Keratinocyte (primary cell): ENCODE measurements around the gene TMEM219. TPM values are rescaled to one million over a fixed set of nuclear protein-coding genes. Genes with fewer than 3 reads are reported as not detected.

ENCODE experiments used
- DNase-seq: peaks from one replicate; pipeline ENCODE4 v3.0.0-alpha.2; 2011; ENCODE audit warnings: low read depth, missing footprints, low spot score
- FAIRE-seq: peaks from 2 replicates; lab custom pipeline; 2011; peaks lifted over from hg19 to GRCh38; lab: Jason Lieb, UNC
- H2AFZ ChIP-seq: 2 replicates; pipeline ENCODE4 v1.6.0; 2012; ENCODE audit warnings: low read length, control low read depth, inconsistent platforms; ENCODE audit not compliant: control insufficient read depth
- H3K27ac ChIP-seq: 2 replicates; pipeline ENCODE4 v1.5.1; 2011; ENCODE audit warnings: low read length; ENCODE audit not compliant: control insufficient read depth, insufficient read depth
- H3K27me3 ChIP-seq: 3 replicates; pipeline ENCODE4 v1.6.0; 2011; ENCODE audit warnings: low read length; ENCODE audit not compliant: control insufficient read depth, insufficient read depth; ENCODE audit errors: extremely low read depth
- H3K36me3 ChIP-seq, 2 experiments: 2 replicates in 1 of 2; 3 replicates in 1 of 2; pipeline ENCODE4 v1.5.1; 2011; ENCODE audit warnings: low read length in 2 of 2, mild to moderate bottlenecking in 1 of 2; ENCODE audit not compliant: control insufficient read depth in 2 of 2, insufficient read depth in 2 of 2; ENCODE audit errors: extremely low read depth in 1 of 2
- H3K4me1 ChIP-seq: 3 replicates; pipeline ENCODE4 v1.5.1; 2011; ENCODE audit warnings: low read length; ENCODE audit not compliant: control insufficient read depth, insufficient read depth; ENCODE audit errors: extremely low read depth
- H3K4me2 ChIP-seq: 3 replicates; pipeline ENCODE4 v1.6.0; 2011; ENCODE audit warnings: low read depth, low read length; ENCODE audit not compliant: control insufficient read depth, insufficient read depth; ENCODE audit errors: extremely low read depth
- H3K4me3 ChIP-seq, 3 experiments: fragments of 200-600 bp in 1 of 3; sonication (generic) in 1 of 3; 2 replicates in 2 of 3; 3 replicates in 1 of 3; pipeline ENCODE4 v1.5.1; 2011 to 2016; ENCODE audit warnings: low read length in 3 of 3, mild to moderate bottlenecking in 3 of 3, control low read depth in 2 of 3, inconsistent platforms in 1 of 3, low read depth in 1 of 3, mixed read lengths in 1 of 3, mixed run types in 1 of 3, moderate library complexity in 1 of 3; ENCODE audit not compliant: control insufficient read depth in 2 of 3, insufficient read depth in 2 of 3; ENCODE audit errors: extremely low read depth in 1 of 3
- H3K79me2 ChIP-seq: 2 replicates; pipeline ENCODE4 v1.6.0; 2012; ENCODE audit warnings: low read length; ENCODE audit not compliant: control insufficient read depth, insufficient read depth
- H3K9ac ChIP-seq: 3 replicates; pipeline ENCODE4 v1.6.0; 2011; ENCODE audit warnings: low read length; ENCODE audit not compliant: control insufficient read depth, insufficient read depth; ENCODE audit errors: extremely low read depth
- H3K9me1 ChIP-seq: 3 replicates; pipeline ENCODE4 v1.6.0; 2011; ENCODE audit warnings: low read length; ENCODE audit not compliant: control insufficient read depth, insufficient read depth; ENCODE audit errors: extremely low read depth
- H3K9me3 ChIP-seq: 2 replicates; pipeline ENCODE4 v1.5.1; 2012; ENCODE audit warnings: low read depth, low read length; ENCODE audit not compliant: control insufficient read depth
- H4K20me1 ChIP-seq: 3 replicates; pipeline ENCODE4 v1.6.0; 2011; ENCODE audit warnings: low read length; ENCODE audit not compliant: control insufficient read depth, insufficient read depth; ENCODE audit errors: extremely low read depth
- EZH2 ChIP-seq: IDR thresholded peaks from one replicate; pipeline ENCODE4 v1.6.1; 2012; ENCODE audit warnings: inconsistent platforms, mild to moderate bottlenecking, low read length, moderate library complexity
- dilution Hi-C: fragments of 300-500 bp; cut with MboI; formaldehyde crosslinking; loops from one replicate; pipeline ENCODE4 v1.7.0; 2020; ENCODE audit warnings: low sequenced_read_pairs; ENCODE audit not compliant: extremely low pct_ligation_motif_present
- polyA plus RNA-seq, 5 experiments: library from polyadenylated mRNA; depleted of rRNA in 3 of 5; stranded (reverse) in 3 of 5; stranded (forward) in 1 of 5; unstranded in 1 of 5; fragments of >200 nt; gene quantifications; 1 replicate in 1 of 5; 2 replicates in 3 of 5; 3 replicates in 1 of 5; pipeline versions ENCODE4 v1.2.1 to v1.2.3, GENCODE V29; 2011 to 2012; ENCODE audit warnings: missing spikeins in 2 of 5, low read depth in 1 of 5, low replicate concordance in 1 of 5
- TF ChIP-seq, protein P1 (sequence below), 3 experiments: IDR thresholded peaks in 1 of 3; conservative IDR thresholded peaks in 1 of 3; optimal IDR thresholded peaks in 1 of 3; 2 replicates in 2 of 3; 3 replicates in 1 of 3; pipeline versions ENCODE3 to v1.5.1; 2011; ENCODE audit warnings: low read length in 3 of 3, mild to moderate bottlenecking in 3 of 3, moderate library complexity in 2 of 3, control low read depth in 1 of 3, inconsistent platforms in 1 of 3; ENCODE audit not compliant: insufficient read depth in 2 of 3; ENCODE audit errors: extremely low read depth in 1 of 3

The TMEM219 gene
- polyA plus RNA-seq, 1 donor (not counting 4 experiments of a cell fraction or from before 2014, with no cell fraction given), result 48.5 TPM

DNA sequence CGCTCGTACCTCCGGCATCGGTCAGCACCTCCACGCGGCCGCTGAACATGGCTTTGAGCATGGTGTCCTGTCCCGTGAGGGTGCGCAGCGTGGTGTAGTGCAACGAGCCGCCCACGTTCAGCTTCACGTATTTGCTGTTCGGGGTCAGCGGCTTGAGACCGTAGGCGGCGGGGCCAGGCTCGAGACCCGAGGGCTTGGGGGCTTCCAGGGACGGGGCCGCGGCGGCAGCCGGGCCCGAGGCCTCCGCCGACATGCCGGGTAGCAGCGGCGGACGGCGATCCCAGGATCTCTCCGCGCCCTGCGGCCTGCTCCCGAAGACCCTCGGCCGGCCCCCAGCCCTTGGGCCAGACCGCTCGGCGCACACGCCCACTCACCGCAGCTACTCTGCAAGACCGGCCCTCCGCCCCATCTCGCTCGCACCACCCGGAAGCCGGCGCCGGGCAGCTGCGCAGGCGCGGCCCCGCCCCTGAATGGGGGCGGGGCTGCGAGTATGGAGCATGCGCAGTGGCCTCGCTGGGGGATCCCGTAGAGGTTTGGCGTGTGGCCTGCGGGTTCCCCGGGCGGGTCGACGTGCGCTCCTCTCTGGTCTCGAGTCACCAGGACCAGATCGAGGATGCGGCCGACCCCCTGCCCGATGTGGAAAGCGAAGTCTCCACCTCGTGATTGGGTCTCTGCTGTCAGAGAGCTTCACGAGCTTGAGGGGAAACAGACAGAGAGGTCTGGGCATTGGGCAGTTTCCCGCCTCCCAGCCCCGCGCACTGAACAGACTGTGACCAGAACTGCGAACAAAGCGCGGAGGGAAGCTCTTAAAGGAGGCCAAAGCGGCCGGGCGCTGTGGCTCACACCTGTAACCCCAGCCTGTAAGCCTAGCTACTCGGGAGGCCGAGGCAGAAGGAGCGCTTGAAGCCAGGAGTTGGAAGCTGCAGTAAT, 35.8 kb upstream of the TMEM219 start, which contains the start of gene KCTD13:
Gene KCTD13 (minus strand): TSS at position 446 of the 930 bp plus-strand sequence. CDS start 193 bp downstream, at position 253.
- Histone ChIP-seq H3K9me1 (no peaks in the 10 kb centered on the region), H3K9ac (peak within 1 kb of the TSS; percentile 80), H3K4me3 (peak within 1 kb of the TSS; percentile 81 to 99 (median 86)), H2AFZ (peak within 1 kb of the TSS; percentile 97), H4K20me1 (peaks cover 4% of the 10 kb centered on the region), H3K27me3 (no peaks in the 10 kb centered on the region), H3K4me2 (peak within 1 kb of the TSS; percentile 98), H3K4me1 (peaks cover 14% of the 10 kb centered on the region), H3K27ac (peak within 1 kb of the TSS; percentile 65), H3K79me2 (peaks cover 22% of the 10 kb centered on the region), H3K36me3 (peaks cover 8 to 10% of the 10 kb centered on the region in 2 experiments), H3K9me3 (no peaks in the 10 kb centered on the region)
- DNase-seq (peak; percentile 48), FAIRE-seq (no peak)
- no peak for TF ChIP-seq EZH2
- TF ChIP-seq, protein P1, sequence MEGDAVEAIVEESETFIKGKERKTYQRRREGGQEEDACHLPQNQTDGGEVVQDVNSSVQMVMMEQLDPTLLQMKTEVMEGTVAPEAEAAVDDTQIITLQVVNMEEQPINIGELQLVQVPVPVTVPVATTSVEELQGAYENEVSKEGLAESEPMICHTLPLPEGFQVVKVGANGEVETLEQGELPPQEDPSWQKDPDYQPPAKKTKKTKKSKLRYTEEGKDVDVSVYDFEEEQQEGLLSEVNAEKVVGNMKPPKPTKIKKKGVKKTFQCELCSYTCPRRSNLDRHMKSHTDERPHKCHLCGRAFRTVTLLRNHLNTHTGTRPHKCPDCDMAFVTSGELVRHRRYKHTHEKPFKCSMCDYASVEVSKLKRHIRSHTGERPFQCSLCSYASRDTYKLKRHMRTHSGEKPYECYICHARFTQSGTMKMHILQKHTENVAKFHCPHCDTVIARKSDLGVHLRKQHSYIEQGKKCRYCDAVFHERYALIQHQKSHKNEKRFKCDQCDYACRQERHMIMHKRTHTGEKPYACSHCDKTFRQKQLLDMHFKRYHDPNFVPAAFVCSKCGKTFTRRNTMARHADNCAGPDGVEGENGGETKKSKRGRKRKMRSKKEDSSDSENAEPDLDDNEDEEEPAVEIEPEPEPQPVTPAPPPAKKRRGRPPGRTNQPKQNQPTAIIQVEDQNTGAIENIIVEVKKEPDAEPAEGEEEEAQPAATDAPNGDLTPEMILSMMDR (optimal IDR thresholded peaks at IDR 0.05 in 1 of 3, IDR thresholded peaks at IDR 0.05 in 1 of 3, conservative IDR thresholded peaks at IDR 0.05 in 1 of 3; ENCODE audit: extremely low read depth in 1 of 3, insufficient read depth in 2 of 3, low read length in 3 of 3), result no peak
- dilution Hi-C loops, result no loop called here

DNA sequence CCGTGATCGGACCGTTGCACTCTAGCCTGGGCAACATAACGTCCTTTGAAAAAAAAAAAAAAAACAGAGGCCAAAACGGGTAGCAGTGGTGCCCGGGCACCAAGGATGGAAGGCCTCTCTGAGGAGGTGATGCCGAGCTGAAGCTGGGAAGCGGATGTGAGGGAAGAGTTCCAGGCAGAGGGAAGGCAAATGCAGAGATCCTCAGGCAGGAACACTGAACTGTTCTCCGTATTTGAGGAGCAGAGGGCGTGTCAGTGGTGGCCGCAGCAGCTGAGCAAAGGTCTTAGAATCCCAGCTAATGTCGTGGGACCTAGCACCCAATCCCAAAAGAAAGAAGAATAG, 35.2 kb upstream of the TMEM219 start:
- peak overlapping the region; percentile 97 for H2AFZ ChIP-seq
- H4K20me1 ChIP-seq, result peaks cover 4% of the 10 kb centered on the region
- H3K9me3 ChIP-seq, result no peaks in the 10 kb centered on the region
- peak overlapping the region; percentile 81 to 99 (median 86) for H3K4me3 ChIP-seq
- H3K9ac ChIP-seq, result peak overlapping the region; percentile 80
- TF ChIP-seq, protein P1 (optimal IDR thresholded peaks at IDR 0.05 in 1 of 3, IDR thresholded peaks at IDR 0.05 in 1 of 3, conservative IDR thresholded peaks at IDR 0.05 in 1 of 3; ENCODE audit: extremely low read depth in 1 of 3, insufficient read depth in 2 of 3, low read length in 3 of 3), result no peak
- TF ChIP-seq EZH2, result no peak
- FAIRE-seq (peak; percentile 44), DNase-seq (no peak)
- dilution Hi-C loops, result no loop called here
- H3K27me3 ChIP-seq, result no peaks in the 10 kb centered on the region
- H3K79me2 ChIP-seq, result peaks cover 19% of the 10 kb centered on the region
- peaks cover 14% of the 10 kb centered on the region for H3K4me1 ChIP-seq
- no peaks in the 10 kb centered on the region for H3K9me1 ChIP-seq
- peak overlapping the region; percentile 65 for H3K27ac ChIP-seq
- H3K36me3 ChIP-seq, result peaks cover 7 to 10% of the 10 kb centered on the region in 2 experiments
- peak overlapping the region; percentile 93 for H3K4me2 ChIP-seq
